ENCODE data around the gene LYRM7. TPM values are rescaled to one million over a fixed set of nuclear protein-coding genes. Genes with fewer than 3 reads are reported as not detected.

The LYRM7 gene
- total RNA-seq, 1 donor from 2014 or later = 3.9 TPM

- no peaks in the 10 kb centered on the region for H3K9me3 ChIP-seq
- H3K4me3 ChIP-seq = no peak overlapping the region
- no peaks in the 10 kb centered on the region for H3K36me3 ChIP-seq
- H3K27me3 ChIP-seq = no peaks in the 10 kb centered on the region
- intact Hi-C loops (cut with DNase I) = no loop called here
- no peak overlapping the region for H3K27ac ChIP-seq
- no peak for DNase-seq (ENCODE audit: extremely low spot score in 2 of 2)
- TF ChIP-seq CTCF (IDR thresholded peaks at IDR 0.05) (no peak), POLR2A (IDR thresholded peaks at IDR 0.05) (no peak), POLR2AphosphoS5 (IDR thresholded peaks at IDR 0.05; ENCODE audit: insufficient read depth in 1 of 2, low read depth in 1 of 2) (no peak)
- H3K4me1 ChIP-seq = no peaks in the 10 kb centered on the region
Observed at GRCh38 chr5:131217791-131218190, 47.0 kb downstream of the LYRM7 start.

- Histone ChIP-seq H3K9me3 (no peaks in the 10 kb centered on the region), H3K4me3 (no peak overlapping the region), H3K36me3 (no peaks in the 10 kb centered on the region), H3K27ac (no peak overlapping the region), H3K4me1 (no peaks in the 10 kb centered on the region), H3K27me3 (no peaks in the 10 kb centered on the region)
- TF ChIP-seq POLR2A (IDR thresholded peaks at IDR 0.05) (no peak), POLR2AphosphoS5 (IDR thresholded peaks at IDR 0.05; ENCODE audit: insufficient read depth in 1 of 2, low read depth in 1 of 2) (no peak), CTCF (IDR thresholded peaks at IDR 0.05) (no peak)
- intact Hi-C loops (cut with DNase I) = no loop called here
- no peak for DNase-seq (ENCODE audit: extremely low spot score in 2 of 2)
Observed at GRCh38 chr5:131218392-131218791, 47.6 kb downstream of the LYRM7 start.

- Histone ChIP-seq H3K27ac (no peak overlapping the region), H3K4me3 (no peak overlapping the region), H3K27me3 (no peaks in the 10 kb centered on the region), H3K9me3 (no peaks in the 10 kb centered on the region), H3K4me1 (no peaks in the 10 kb centered on the region), H3K36me3 (no peaks in the 10 kb centered on the region)
- TF ChIP-seq POLR2AphosphoS5 (IDR thresholded peaks at IDR 0.05; ENCODE audit: insufficient read depth in 1 of 2, low read depth in 1 of 2) (no peak), CTCF (IDR thresholded peaks at IDR 0.05) (no peak), POLR2A (IDR thresholded peaks at IDR 0.05) (no peak)
- DNase-seq (ENCODE audit: extremely low spot score in 2 of 2) = no peak
- intact Hi-C loops (cut with DNase I) = loop anchor here (1.0 kb wide), 1 partner anchor 28 kb away; no protein-coding TSS in a partner anchor
Observed at GRCh38 chr5:131220566-131220965, 49.8 kb downstream of the LYRM7 start.

GRCh38 chr5:131221008-131221703 lies 50.4 kb downstream of the LYRM7 start:
- Histone ChIP-seq H3K4me1 (no peaks in the 10 kb centered on the region), H3K27ac (no peak overlapping the region), H3K27me3 (no peaks in the 10 kb centered on the region), H3K4me3 (no peak overlapping the region), H3K9me3 (no peaks in the 10 kb centered on the region), H3K36me3 (no peaks in the 10 kb centered on the region)
- DNase-seq (ENCODE audit: extremely low spot score in 2 of 2) = no peak
- intact Hi-C loops (cut with DNase I) = no loop called here
- TF ChIP-seq POLR2A (IDR thresholded peaks at IDR 0.05) = no peak

- Histone ChIP-seq H3K9me3 (no peaks in the 10 kb centered on the region), H3K4me1 (no peaks in the 10 kb centered on the region), H3K4me3 (no peak overlapping the region), H3K36me3 (no peaks in the 10 kb centered on the region), H3K27me3 (no peaks in the 10 kb centered on the region), H3K27ac (no peak overlapping the region)
- no peak for DNase-seq (ENCODE audit: extremely low spot score in 2 of 2)
- TF ChIP-seq CTCF (IDR thresholded peaks at IDR 0.05) = no peak
- TF ChIP-seq POLR2A (IDR thresholded peaks at IDR 0.05) = no peak
- no peak for TF ChIP-seq POLR2AphosphoS5 (IDR thresholded peaks at IDR 0.05; ENCODE audit: insufficient read depth in 1 of 2, low read depth in 1 of 2)
- intact Hi-C loops (cut with DNase I) = no loop called here
Observed at GRCh38 chr5:131221888-131222287, 51.1 kb downstream of the LYRM7 start.
